H9 (cell line): ENCODE results near the gene ACER3. TPM values are rescaled to one million over a fixed set of nuclear protein-coding genes. Genes with fewer than 3 reads are reported as not detected.

Experiments used
- DNase-seq: peaks from one replicate; pipeline ENCODE4 v3.0.0-alpha.2; 2017
- H2AFZ ChIP-seq: one replicate; pipeline ENCODE4 v1.6.1; 2013; ENCODE audit warnings: mild to moderate bottlenecking, low read length, control low read depth, moderate library complexity
- H2AK5ac ChIP-seq: 2 replicates; pipeline ENCODE4 v1.6.1; 2013; ENCODE audit warnings: low read length, control low read depth, mixed read lengths; ENCODE audit not compliant: insufficient read length
- H2BK120ac ChIP-seq: one replicate; pipeline ENCODE4 v1.6.1; 2013; ENCODE audit warnings: low read depth, mild to moderate bottlenecking, low read length, control low read depth, inconsistent platforms; ENCODE audit not compliant: poor library complexity, severe bottlenecking
- H2BK12ac ChIP-seq: 2 replicates; pipeline ENCODE4 v1.6.1; 2013; ENCODE audit warnings: low read length, control low read depth, mixed read lengths, low read depth; ENCODE audit not compliant: insufficient read length
- H2BK15ac ChIP-seq: 2 replicates; pipeline ENCODE4 v1.6.1; 2013; ENCODE audit warnings: low read depth, low read length, control low read depth
- H2BK20ac ChIP-seq: one replicate; pipeline ENCODE4 v1.6.1; 2013; ENCODE audit warnings: low read depth, mild to moderate bottlenecking, low read length, control low read depth, inconsistent platforms; ENCODE audit not compliant: poor library complexity, severe bottlenecking
- H2BK5ac ChIP-seq: 2 replicates; pipeline ENCODE4 v1.6.1; 2013; ENCODE audit warnings: low read length, control low read depth, mixed read lengths; ENCODE audit not compliant: insufficient read length
- H3K14ac ChIP-seq: 2 replicates; pipeline ENCODE4 v1.6.1; 2013; ENCODE audit warnings: low read length, control low read depth; ENCODE audit not compliant: insufficient read depth
- H3K18ac ChIP-seq: 2 replicates; pipeline ENCODE4 v1.6.1; 2013; ENCODE audit warnings: low read depth, mild to moderate bottlenecking, mixed read lengths, low read length, control low read depth; ENCODE audit not compliant: insufficient read length
- H3K23ac ChIP-seq: 2 replicates; pipeline ENCODE4 v1.6.1; 2013; ENCODE audit warnings: low read length, control low read depth, mixed read lengths, low read depth; ENCODE audit not compliant: insufficient read length
- H3K23me2 ChIP-seq: 2 replicates; pipeline ENCODE4 v1.6.1; 2013; ENCODE audit warnings: low read depth, mild to moderate bottlenecking, mixed read lengths, low read length, control low read depth; ENCODE audit not compliant: insufficient read length, poor library complexity, severe bottlenecking
- H3K27ac ChIP-seq: 2 replicates; pipeline ENCODE4 v1.5.1; 2013; ENCODE audit warnings: low read length, control low read depth, mixed read lengths, low read depth; ENCODE audit not compliant: insufficient read length
- H3K27me3 ChIP-seq: 2 replicates; pipeline ENCODE4 v1.6.1; 2013; ENCODE audit warnings: low read length, control low read depth, inconsistent platforms; ENCODE audit not compliant: insufficient read depth
- H3K4ac ChIP-seq: 2 replicates; pipeline ENCODE4 v1.6.1; 2013; ENCODE audit warnings: low read depth, mild to moderate bottlenecking, control low read depth, inconsistent platforms, low read length, moderate library complexity
- H3K4me1 ChIP-seq: 2 replicates; pipeline ENCODE4 v1.6.1; 2013; ENCODE audit warnings: low read length, control low read depth, inconsistent platforms; ENCODE audit not compliant: insufficient read depth
- H3K4me2 ChIP-seq: 2 replicates; pipeline ENCODE4 v1.6.1; 2013; ENCODE audit warnings: low read length, control low read depth, mixed read lengths; ENCODE audit not compliant: insufficient read length, insufficient read depth
- H3K56ac ChIP-seq: 2 replicates; pipeline ENCODE4 v1.6.1; 2013; ENCODE audit warnings: low read depth, mild to moderate bottlenecking, mixed read lengths, low read length, control low read depth; ENCODE audit not compliant: insufficient read length
- H3K79me1 ChIP-seq: 2 replicates; pipeline ENCODE4 v1.6.1; 2013; ENCODE audit warnings: low read depth, mild to moderate bottlenecking, moderate library complexity, low read length, control low read depth, inconsistent platforms; ENCODE audit not compliant: insufficient read depth, poor library complexity, severe bottlenecking
- H3K79me2 ChIP-seq: 2 replicates; pipeline ENCODE4 v1.6.1; 2013; ENCODE audit warnings: low read length, control low read depth, inconsistent platforms; ENCODE audit not compliant: insufficient read depth
- H3K9ac ChIP-seq: 2 replicates; pipeline ENCODE4 v1.6.1; 2013; ENCODE audit warnings: low read length, control low read depth, mixed read lengths; ENCODE audit not compliant: insufficient read length; ENCODE audit errors: extremely low read depth
- H3K9me3 ChIP-seq: one replicate; pipeline ENCODE4 v1.6.1; 2013; ENCODE audit warnings: low read depth, low read length, inconsistent platforms; ENCODE audit not compliant: control insufficient read depth
- H3T11ph ChIP-seq: one replicate; pipeline ENCODE4 v1.6.1; 2013; ENCODE audit warnings: mild to moderate bottlenecking, low read length, control low read depth, inconsistent platforms
- H4K20me1 ChIP-seq: one replicate; pipeline ENCODE4 v1.6.1; 2013; ENCODE audit not compliant: control insufficient read depth, insufficient read length, insufficient read depth
- H4K5ac ChIP-seq: 2 replicates; pipeline ENCODE4 v1.6.1; 2013; ENCODE audit warnings: low read depth, mild to moderate bottlenecking, mixed read lengths, low read length, control low read depth; ENCODE audit not compliant: insufficient read length
- H4K8ac ChIP-seq: replicated peaks from 2 replicates; pipeline ENCODE4 v1.6.1; 2013; ENCODE audit warnings: low read length, control low read depth, mixed read lengths, low read depth; ENCODE audit not compliant: insufficient read length
- H4K91ac ChIP-seq: 2 replicates; pipeline ENCODE4 v1.6.1; 2013; ENCODE audit warnings: low read depth, mild to moderate bottlenecking, moderate library complexity, mixed read lengths, low read length, control low read depth; ENCODE audit not compliant: insufficient read length
- H3K27ac Mint-ChIP-seq, 3 experiments: 2 replicates in 2 of 3; 3 replicates in 1 of 3; pipeline ENCODE4 v1.8.0; 2020 to 2021; ENCODE audit warnings: mixed read lengths in 3 of 3, mild to moderate bottlenecking in 1 of 3, moderate library complexity in 1 of 3
- H3K27me3 Mint-ChIP-seq: 2 replicates; pipeline ENCODE4 v1.8.0; 2021; ENCODE audit warnings: low read depth, mild to moderate bottlenecking, moderate library complexity, mixed read lengths
- H3K36me3 Mint-ChIP-seq, 3 experiments: 2 replicates in 2 of 3; 3 replicates in 1 of 3; pipeline ENCODE4 v1.8.0; 2020 to 2021; ENCODE audit warnings: low read depth in 3 of 3, mixed read lengths in 3 of 3; ENCODE audit not compliant: insufficient read depth in 1 of 3
- H3K4me1 Mint-ChIP-seq, 2 experiments: 2 replicates each; pipeline ENCODE4 v1.8.0; 2020; ENCODE audit warnings: mixed read lengths in 2 of 2
- H3K4me3 Mint-ChIP-seq, 2 experiments: 2 replicates in 1 of 2; 3 replicates in 1 of 2; pipeline ENCODE4 v1.8.0; 2020 to 2021; ENCODE audit warnings: mild to moderate bottlenecking in 2 of 2, mixed read lengths in 2 of 2, moderate library complexity in 1 of 2
- H3K9me3 Mint-ChIP-seq, 2 experiments: 2 replicates in 1 of 2; 3 replicates in 1 of 2; pipeline ENCODE4 v1.8.0; 2020; ENCODE audit warnings: mild to moderate bottlenecking in 2 of 2, mixed read lengths in 2 of 2, moderate library complexity in 1 of 2
- WGBS: extraction: QIAGEN DNeasy Blood & Tissue Kit; methylation state at CpG from one replicate; pipeline ENCODE4 v1.1.7; 2013; ENCODE audit warnings: missing lambda C conversion rate, low lambda C conversion rate, mixed read lengths; ENCODE audit not compliant: insufficient read length; ENCODE audit errors: extremely low coverage; 5-methylcytosine and 5-hydroxymethylcytosine counted together
- total RNA-seq: library from RNA; stranded (reverse); gene quantifications from 2 replicates; pipeline ENCODE4 v1.2.1, GENCODE V29; 2021
- TF ChIP-seq, protein P1 (sequence below): fragments of 200-600 bp; sonication (generic); conservative IDR thresholded peaks from 3 replicates; pipeline ENCODE4 v1.8.0; 2021; ENCODE audit warnings: antibody characterized with exemption, mild to moderate bottlenecking

ACER3 gene
- total RNA-seq, 1 experiment from 2014 or later = 14.7 TPM

DNA sequence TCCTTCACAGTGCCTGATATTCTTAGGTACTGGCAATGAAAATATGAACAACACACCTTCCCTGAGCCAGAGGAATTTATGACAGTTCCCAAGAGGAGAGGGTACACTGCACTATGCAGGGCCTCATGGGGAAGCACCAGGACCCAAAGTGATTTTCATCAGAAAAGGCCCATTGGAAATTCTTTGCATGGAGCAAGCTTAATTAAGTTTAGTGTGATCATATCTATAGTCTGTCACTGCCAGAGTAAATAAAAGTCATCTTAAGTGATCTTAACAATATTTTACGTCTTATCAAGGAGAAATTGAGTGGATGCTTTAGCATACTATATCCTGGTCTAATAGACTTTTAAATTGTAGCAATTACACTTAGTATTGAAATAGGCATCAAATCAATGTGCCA is 86.5 kb downstream of the ACER3 start:
- no peak overlapping the region for H2BK120ac ChIP-seq
- H3K23me2 ChIP-seq = no peaks in the 10 kb centered on the region
- no peak overlapping the region for H3K56ac ChIP-seq
- H4K20me1 ChIP-seq = no peaks in the 10 kb centered on the region
- H3K4me2 ChIP-seq = no peak overlapping the region
- H2BK20ac ChIP-seq = no peak overlapping the region
- no peaks in the 10 kb centered on the region for H3K27me3 Mint-ChIP-seq
- WGBS = no CpG with 5 or more reads among the region's 1 CpG
- no peak overlapping the region for H3K4me3 Mint-ChIP-seq
- TF ChIP-seq, protein P1, sequence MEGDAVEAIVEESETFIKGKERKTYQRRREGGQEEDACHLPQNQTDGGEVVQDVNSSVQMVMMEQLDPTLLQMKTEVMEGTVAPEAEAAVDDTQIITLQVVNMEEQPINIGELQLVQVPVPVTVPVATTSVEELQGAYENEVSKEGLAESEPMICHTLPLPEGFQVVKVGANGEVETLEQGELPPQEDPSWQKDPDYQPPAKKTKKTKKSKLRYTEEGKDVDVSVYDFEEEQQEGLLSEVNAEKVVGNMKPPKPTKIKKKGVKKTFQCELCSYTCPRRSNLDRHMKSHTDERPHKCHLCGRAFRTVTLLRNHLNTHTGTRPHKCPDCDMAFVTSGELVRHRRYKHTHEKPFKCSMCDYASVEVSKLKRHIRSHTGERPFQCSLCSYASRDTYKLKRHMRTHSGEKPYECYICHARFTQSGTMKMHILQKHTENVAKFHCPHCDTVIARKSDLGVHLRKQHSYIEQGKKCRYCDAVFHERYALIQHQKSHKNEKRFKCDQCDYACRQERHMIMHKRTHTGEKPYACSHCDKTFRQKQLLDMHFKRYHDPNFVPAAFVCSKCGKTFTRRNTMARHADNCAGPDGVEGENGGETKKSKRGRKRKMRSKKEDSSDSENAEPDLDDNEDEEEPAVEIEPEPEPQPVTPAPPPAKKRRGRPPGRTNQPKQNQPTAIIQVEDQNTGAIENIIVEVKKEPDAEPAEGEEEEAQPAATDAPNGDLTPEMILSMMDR = no peak
- no peak overlapping the region for H4K5ac ChIP-seq
- no peak overlapping the region for H2AK5ac ChIP-seq
- H3K18ac ChIP-seq = no peak overlapping the region
- no peak overlapping the region for H2BK5ac ChIP-seq
- no peak overlapping the region for H4K91ac ChIP-seq
- H3K27ac ChIP-seq = no peak overlapping the region
- no peaks in the 10 kb centered on the region for H3K9me3 ChIP-seq
- no peak overlapping the region for H2BK15ac ChIP-seq
- no peak overlapping the region for H2BK12ac ChIP-seq
- H3K79me1 ChIP-seq = no peaks in the 10 kb centered on the region
- H3K4me1 Mint-ChIP-seq = peaks cover 15 to 19% of the 10 kb centered on the region in 2 experiments
- H3K27me3 ChIP-seq = no peaks in the 10 kb centered on the region
- H3T11ph ChIP-seq = no peak overlapping the region
- no peak overlapping the region for H3K27ac Mint-ChIP-seq
- peaks cover 10 to 21% (median 14%) of the 10 kb centered on the region in 3 experiments for H3K36me3 Mint-ChIP-seq
- H3K4me1 ChIP-seq = no peaks in the 10 kb centered on the region
- H3K9ac ChIP-seq = no peak overlapping the region
- H3K79me2 ChIP-seq = no peaks in the 10 kb centered on the region
- DNase-seq = no peak
- no peak overlapping the region for H3K14ac ChIP-seq
- no peak overlapping the region for H3K4ac ChIP-seq
- no peak overlapping the region for H3K23ac ChIP-seq
- H2AFZ ChIP-seq = no peak overlapping the region
- H4K8ac ChIP-seq = no peak overlapping the region
- H3K9me3 Mint-ChIP-seq = peaks cover 16 to 19% of the 10 kb centered on the region in 2 experiments
